Measurements from ENCODE around the gene TXNRD2.
"Not testable (repeated sequence)": the region's sequence is repeated elsewhere in the genome, so short reads cannot be mapped to it uniquely, and the experiment has no call there.

The TXNRD2 gene

DNA sequence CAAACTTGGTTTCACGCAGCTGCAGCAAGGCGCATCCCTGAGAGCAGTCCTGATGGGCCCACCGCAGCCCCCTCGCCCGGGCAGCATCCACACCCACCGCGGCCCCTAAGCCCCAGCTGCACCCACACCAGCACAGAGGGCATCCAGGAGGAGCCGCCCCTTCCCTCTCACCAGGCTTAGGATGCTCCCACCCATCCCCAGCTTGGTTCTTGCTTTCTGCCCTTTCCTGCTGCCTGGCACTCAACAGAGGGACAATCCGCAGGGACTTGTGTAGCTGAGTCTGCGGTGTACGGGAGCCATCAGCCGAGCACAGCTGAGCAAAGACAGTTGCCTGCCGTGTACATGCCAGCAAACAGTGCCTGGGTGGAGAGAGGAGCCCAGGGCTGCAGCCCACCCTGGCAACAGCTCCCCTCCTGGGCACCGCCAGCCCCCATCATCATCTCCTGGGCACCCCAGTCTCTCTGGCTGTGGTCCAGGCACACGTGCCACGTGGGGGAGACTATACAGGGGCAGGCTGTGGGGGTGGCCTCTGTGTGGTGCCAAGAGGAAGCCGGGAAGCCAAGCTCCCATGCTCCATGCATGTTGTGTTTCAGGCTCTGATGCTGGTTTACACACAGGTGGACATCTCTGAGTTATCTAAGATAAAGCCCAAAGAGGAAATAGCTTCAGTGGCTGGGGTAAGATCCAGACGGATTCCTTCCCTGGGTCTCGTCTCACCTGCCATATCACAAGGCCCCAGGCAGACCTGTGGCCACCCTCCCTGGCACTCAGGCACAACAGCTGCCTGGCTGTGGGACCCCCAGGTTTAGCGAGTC, 50.9 kb downstream of the TXNRD2 start:
- DNase-seq (ENCODE audit: low read depth in 2 of 2), result no peak

- DNase-seq (ENCODE audit: low read depth in 2 of 2), result no peak
Observed at GRCh38 chr22:19889951-19890350, 51.7 kb downstream of the TXNRD2 start.

- DNase-seq (ENCODE audit: low read depth in 2 of 2), result no peak
Observed at GRCh38 chr22:19888131-19888746, 53.4 kb downstream of the TXNRD2 start.

DNA sequence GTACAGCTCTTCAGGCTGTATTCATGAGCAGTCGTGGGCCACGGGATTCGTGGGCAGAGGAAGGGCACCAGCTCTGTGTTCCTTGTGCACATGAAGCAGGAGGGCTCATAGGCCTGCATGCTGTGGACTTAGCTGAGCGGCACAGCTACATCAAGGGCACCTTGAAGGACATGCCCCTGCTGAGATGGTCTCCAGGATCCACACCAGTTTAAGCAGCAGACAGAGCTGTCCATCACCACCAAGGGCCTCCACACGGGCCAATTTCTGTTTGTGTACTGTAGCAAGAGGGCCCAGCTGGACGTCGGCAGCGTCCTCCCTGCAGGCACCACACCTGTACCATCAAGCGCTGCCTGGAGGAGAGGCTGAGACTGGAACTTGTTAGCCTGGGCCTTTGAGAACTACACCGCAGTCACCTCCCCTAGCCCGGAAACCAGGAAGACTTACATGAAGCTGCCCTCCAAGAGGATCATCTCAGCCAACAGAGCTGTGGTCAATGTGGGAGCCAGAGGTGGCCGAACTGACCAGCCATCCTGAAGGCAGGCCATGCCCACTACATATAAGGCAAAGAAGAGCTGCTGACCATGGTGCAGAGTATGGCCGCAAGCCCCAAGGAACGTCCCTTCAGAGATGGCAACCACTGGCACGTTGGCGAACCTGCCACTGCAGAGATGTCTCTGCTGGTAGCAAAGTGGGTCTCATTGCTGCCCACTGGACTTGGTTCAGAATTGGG, 54.2 kb downstream of the TXNRD2 start:
- no peak for DNase-seq (ENCODE audit: low read depth in 2 of 2)

DNA sequence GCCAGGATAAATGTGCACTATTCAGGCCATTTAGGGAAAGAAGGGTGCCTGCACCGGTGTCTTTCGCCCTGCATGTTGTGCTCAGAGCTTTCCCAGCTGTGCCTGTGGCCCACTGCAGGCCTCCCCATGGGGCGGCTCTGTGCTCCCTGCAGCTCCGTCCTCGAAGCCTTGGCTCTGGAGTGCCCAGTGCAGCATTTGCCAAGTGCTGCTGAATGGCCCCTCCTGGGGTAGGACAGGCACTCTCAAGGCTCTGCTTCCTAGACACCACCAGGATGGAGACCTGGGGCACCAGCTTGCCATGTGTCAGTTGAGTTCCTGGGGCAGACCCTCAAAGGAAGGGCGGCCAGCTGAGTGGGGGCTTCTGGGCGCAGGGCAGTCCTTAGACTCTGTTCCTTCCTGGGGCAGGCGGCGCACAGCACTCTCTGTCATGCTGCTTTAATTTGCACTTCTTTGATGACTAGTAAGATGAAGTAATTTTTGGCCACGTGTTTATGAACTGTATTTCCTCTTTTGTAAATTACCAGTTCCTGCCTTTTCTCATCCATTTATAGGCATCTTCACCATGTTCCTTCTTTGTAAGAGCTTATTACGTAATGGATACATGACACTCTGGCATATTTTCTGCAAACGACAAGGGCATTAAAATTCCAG, 54.9 kb downstream of the TXNRD2 start:
- no peak for DNase-seq (ENCODE audit: low read depth in 2 of 2)

GRCh38 chr22:19885841-19886592, 55.6 kb downstream of the TXNRD2 start:
- DNase-seq (ENCODE audit: low read depth in 2 of 2), result no peak

- DNase-seq (ENCODE audit: low read depth in 2 of 2), result no peak
Observed at GRCh38 chr22:19884954-19885751, 56.5 kb downstream of the TXNRD2 start.

DNA sequence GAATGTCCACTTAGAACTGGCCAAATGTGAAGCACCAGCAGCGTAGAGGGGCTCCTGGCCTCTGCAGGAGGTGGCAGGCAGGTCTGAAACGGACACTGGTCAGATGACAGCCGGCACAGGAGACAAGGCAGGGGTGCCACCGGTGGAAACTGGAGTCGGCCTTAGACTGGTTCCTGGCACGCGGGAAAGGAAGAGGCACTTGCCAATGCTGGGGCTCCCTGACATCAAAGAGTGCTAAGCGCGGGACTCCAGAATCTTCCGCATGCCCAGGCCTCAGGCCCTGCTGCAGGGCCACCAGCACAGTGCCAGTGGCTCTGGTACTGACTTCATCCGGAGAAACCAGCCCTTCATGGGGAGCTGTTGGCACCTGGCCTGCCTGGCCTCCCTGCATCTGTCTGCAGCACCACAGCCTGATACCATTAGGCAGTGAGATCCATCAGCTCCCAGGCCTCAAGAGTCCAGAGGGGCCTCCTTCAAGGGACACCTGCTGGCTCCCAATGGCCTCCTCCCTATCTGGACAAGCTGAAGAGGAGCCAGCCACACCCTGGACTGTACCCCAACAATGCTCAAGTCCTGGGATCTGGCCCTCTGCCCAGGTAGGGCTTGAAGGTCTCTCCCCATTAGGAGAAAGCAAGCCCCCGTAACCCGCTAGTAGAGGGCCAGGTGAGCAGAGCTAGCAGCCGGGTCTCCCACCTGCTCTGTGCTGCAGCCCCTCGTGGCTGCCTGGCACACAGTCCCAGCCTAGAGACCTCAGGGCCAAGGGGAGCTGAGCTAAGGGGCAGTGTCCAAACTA, 57.3 kb downstream of the TXNRD2 start:
- no peak for DNase-seq (ENCODE audit: low read depth in 2 of 2)

- DNase-seq (ENCODE audit: low read depth in 2 of 2), result not testable (repeated sequence)
Observed at GRCh38 chr22:19883446-19883845, 58.2 kb downstream of the TXNRD2 start.

GRCh38 chr22:19882446-19883381, 58.9 kb downstream of the TXNRD2 start:
- DNase-seq (ENCODE audit: low read depth in 2 of 2), result no peak

GRCh38 chr22:19880786-19881569, 60.6 kb downstream of the TXNRD2 start:
- no peak for DNase-seq (ENCODE audit: low read depth in 2 of 2)

DNA sequence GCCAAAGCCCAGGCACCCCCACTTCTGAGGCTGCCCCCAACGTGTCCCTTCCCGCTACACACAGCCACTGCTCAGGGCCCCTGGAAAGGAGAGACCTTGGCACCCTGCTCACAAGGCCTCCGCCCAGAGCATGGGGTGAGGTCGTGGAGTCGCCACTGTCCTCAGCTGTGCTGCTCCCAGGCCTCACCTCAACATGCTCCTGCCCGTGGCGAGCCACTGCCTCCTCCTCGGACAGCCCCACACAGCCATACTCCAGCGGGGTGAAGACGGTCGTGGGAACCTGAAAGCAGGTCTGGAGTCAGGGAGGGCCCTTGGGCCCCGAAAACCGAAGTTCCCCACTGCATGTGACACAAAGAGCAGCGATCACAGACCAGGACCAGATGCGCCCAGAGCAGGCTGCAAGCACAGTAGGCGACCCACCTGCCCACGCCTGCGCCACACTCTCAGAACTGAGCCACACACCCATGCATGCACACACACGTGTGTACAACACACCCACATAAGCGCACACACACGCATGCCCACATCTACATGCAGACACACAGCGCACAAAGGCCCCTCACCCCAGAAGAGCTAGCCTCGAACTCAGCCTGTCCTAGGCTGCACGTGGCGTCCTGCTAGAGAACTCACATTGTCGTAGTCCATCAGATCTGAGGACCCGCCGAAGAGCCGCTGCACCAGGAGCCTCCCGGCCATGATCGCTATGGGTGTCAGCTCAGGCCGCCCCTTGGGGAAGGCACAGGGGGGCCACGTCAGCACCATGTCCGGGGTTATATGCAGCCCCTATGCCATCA, 61.4 kb downstream of the TXNRD2 start:
- DNase-seq (ENCODE audit: low read depth in 2 of 2), result no peak

- no peak for DNase-seq (ENCODE audit: low read depth in 2 of 2)
Observed at GRCh38 chr22:19879643-19879991, 62.0 kb downstream of the TXNRD2 start.

GRCh38 chr22:19879246-19879570, 62.4 kb downstream of the TXNRD2 start:
- DNase-seq (ENCODE audit: low read depth in 2 of 2), result no peak

- DNase-seq (ENCODE audit: low read depth in 2 of 2), result no peak
Observed at GRCh38 chr22:19878461-19879245, 63.0 kb downstream of the TXNRD2 start.

DNA sequence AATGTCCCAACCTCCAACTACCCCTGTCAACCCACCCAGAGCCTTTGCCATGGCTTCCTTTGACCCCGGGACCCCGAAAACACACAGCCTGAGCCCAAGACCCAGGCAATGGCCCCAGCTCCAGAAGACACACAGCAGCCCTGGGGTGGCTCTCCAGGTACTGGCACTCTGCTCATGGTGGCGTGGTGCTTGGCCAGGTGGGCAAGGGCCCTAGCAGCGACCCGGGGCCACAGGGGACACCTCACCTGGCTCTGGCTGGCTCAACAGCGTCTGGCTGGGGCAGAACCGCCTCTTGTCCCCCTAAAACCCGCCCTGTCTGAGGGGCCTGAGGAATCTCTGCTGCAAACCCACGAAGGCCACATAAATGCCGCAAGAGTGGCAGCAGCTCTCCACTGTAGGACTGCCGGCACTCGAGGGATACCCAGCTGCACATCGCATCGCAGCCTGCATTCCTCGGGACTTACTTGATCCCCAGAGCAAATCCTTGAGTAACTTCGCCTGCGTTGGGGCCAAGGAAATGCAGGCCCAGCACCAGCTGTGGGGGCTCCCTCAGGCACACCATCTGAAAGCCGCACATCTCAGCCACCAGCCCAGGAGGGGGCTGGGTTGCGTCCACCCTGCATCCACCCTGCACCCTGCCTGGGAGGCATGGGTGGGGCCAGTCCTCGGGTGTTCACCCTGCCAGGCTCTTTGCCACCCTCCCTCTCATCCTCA, 63.8 kb downstream of the TXNRD2 start:
- no peak for DNase-seq (ENCODE audit: low read depth in 2 of 2)

Measured in stimulated activated CD4-positive, alpha-beta T cell treated with anti-CD3 and anti-CD28 coated beads, Interleukin-12 subunit alpha, Interleukin-12 subunit beta, amount 100 ng/mL, for 24 hours (primary cell).